Smooth muscle cell (in vitro differentiated cells): ENCODE measurements around the gene MYO18B. TPM values are rescaled to one million over a fixed set of nuclear protein-coding genes. Genes with fewer than 3 reads are reported as not detected.

Source experiments
- DNase-seq: peaks from one replicate; lab custom pipeline; 2025; ENCODE audit not compliant: unreplicated experiment; lab: John Stamatoyannopoulos, UW
- H2AFZ ChIP-seq: fragments of 200-600 bp; sonication (generic); 2 replicates; pipeline ENCODE4 v1.6.0; 2016; ENCODE audit warnings: antibody characterized with exemption, low read depth, mild to moderate bottlenecking
- H3F3A ChIP-seq: fragments of 200-600 bp; sonication (generic); 2 replicates; pipeline ENCODE4 v1.6.0; 2017; ENCODE audit warnings: antibody characterized with exemption, low read depth
- H3K27ac ChIP-seq: fragments of 200-600 bp; sonication (generic); 2 replicates; pipeline ENCODE4 v1.5.1; 2016; ENCODE audit warnings: low read depth, mild to moderate bottlenecking
- H3K27me3 ChIP-seq: fragments of 200-600 bp; sonication (generic); 2 replicates; pipeline ENCODE4 v1.6.1; 2016; ENCODE audit warnings: low read depth, mild to moderate bottlenecking
- H3K36me3 ChIP-seq: fragments of 200-600 bp; sonication (generic); 2 replicates; pipeline ENCODE4 v1.5.1; 2016; ENCODE audit warnings: low read depth
- H3K4me1 ChIP-seq: fragments of 200-600 bp; sonication (generic); 2 replicates; pipeline ENCODE4 v1.5.1; 2016; ENCODE audit warnings: low read depth
- H3K4me2 ChIP-seq: fragments of 200-600 bp; sonication (generic); 2 replicates; pipeline ENCODE4 v1.6.0; 2016; ENCODE audit warnings: mild to moderate bottlenecking
- H3K4me3 ChIP-seq: fragments of 200-600 bp; sonication (generic); 2 replicates; pipeline ENCODE4 v1.5.1; 2016; ENCODE audit warnings: mild to moderate bottlenecking
- H3K79me2 ChIP-seq: fragments of 200-600 bp; sonication (generic); 2 replicates; pipeline ENCODE4 v1.6.0; 2016; ENCODE audit warnings: low read depth, mild to moderate bottlenecking
- H3K9ac ChIP-seq: fragments of 200-600 bp; sonication (generic); 2 replicates; pipeline ENCODE4 v1.6.0; 2016; ENCODE audit warnings: low read depth
- H3K9me3 ChIP-seq: fragments of 200-600 bp; sonication (generic); replicated peaks from 2 replicates; pipeline ENCODE4 v1.5.1; 2016; ENCODE audit warnings: low read depth
- H4K20me1 ChIP-seq: fragments of 200-600 bp; sonication (generic); 2 replicates; pipeline ENCODE4 v1.6.0; 2016; ENCODE audit warnings: low read depth
- WGBS: methylation state at CpG from one replicate; pipeline ENCODE4 v1.1.7; 2016; ENCODE audit warnings: low lambda C conversion rate; 5-methylcytosine and 5-hydroxymethylcytosine counted together
- polyA plus RNA-seq: library from polyadenylated mRNA; unstranded; fragments of >200 nt; fragmentation: Nextera tagmentation; extraction: Ambion mirVana; gene quantifications from 2 replicates; pipeline ENCODE4 v1.2.1, GENCODE V29; 2016
- total RNA-seq: library from RNA; depleted of rRNA; stranded (reverse); fragments of >200 nt; gene quantifications from 2 replicates; pipeline ENCODE4 v1.2.3, GENCODE V29; 2014
- TF ChIP-seq, protein P1 (sequence below): fragments of 200-600 bp; sonication (generic); IDR thresholded peaks from 2 replicates; pipeline ENCODE4 v1.5.1; 2017; ENCODE audit warnings: borderline replicate concordance, mild to moderate bottlenecking, antibody characterized with exemption; ENCODE audit not compliant: insufficient read depth, poor library complexity, severe bottlenecking

The MYO18B gene
- total and polyA plus RNA-seq, 2 experiments from 2014 or later = 0.13 to 1.2 TPM

- H3K4me2 ChIP-seq = no peak overlapping the region
- 76% methylated on average over 5 of the region's 5 CpGs for WGBS
- no peak overlapping the region for H3K9ac ChIP-seq
Measured at GRCh38 chr22:25817092-25817943, 75.3 kb downstream of the MYO18B start.

DNA sequence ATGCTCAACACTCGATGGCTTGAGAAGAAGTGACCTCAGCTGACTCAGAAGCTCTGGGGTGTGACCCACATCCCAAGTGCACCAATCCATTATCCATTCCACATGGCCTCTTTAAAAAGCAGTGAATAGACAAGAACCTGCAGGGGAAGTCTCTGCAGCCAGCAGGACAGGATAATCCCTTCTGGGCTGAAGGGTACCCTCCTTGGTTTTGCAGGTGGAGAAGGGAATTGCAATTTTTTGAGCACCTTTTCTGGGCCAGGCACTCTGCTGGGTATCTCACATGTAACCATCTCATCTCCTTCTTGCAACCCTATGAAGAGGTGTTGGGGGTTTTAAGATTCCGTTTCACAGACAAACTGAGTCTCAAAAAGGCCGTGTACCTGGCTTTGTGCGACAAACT, 76.6 kb downstream of the MYO18B start:
- Histone ChIP-seq H3K4me3 (no peak overlapping the region), H3K79me2 (no peaks in the 10 kb centered on the region), H2AFZ (no peak overlapping the region), H3K4me1 (no peaks in the 10 kb centered on the region), H3K9ac (no peak overlapping the region), H3K27ac (no peak overlapping the region), H3K4me2 (no peak overlapping the region), H3K9me3 (no peaks in the 10 kb centered on the region), H4K20me1 (no peaks in the 10 kb centered on the region), H3K27me3 (peaks cover 37% of the 10 kb centered on the region), H3F3A (no peaks in the 10 kb centered on the region), H3K36me3 (no peaks in the 10 kb centered on the region)
- 80% methylated on average over 4 of the region's 4 CpGs for WGBS
- DNase-seq = no peak
- TF ChIP-seq, protein P1, sequence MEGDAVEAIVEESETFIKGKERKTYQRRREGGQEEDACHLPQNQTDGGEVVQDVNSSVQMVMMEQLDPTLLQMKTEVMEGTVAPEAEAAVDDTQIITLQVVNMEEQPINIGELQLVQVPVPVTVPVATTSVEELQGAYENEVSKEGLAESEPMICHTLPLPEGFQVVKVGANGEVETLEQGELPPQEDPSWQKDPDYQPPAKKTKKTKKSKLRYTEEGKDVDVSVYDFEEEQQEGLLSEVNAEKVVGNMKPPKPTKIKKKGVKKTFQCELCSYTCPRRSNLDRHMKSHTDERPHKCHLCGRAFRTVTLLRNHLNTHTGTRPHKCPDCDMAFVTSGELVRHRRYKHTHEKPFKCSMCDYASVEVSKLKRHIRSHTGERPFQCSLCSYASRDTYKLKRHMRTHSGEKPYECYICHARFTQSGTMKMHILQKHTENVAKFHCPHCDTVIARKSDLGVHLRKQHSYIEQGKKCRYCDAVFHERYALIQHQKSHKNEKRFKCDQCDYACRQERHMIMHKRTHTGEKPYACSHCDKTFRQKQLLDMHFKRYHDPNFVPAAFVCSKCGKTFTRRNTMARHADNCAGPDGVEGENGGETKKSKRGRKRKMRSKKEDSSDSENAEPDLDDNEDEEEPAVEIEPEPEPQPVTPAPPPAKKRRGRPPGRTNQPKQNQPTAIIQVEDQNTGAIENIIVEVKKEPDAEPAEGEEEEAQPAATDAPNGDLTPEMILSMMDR = no peak

More at GRCh38 chr22:25817092-25817943, 75.3 kb downstream of the MYO18B start:
- no peak for DNase-seq
- TF ChIP-seq, protein P1 = no peak
- Histone ChIP-seq H3K27me3 (peaks cover 37% of the 10 kb centered on the region), H3K36me3 (no peaks in the 10 kb centered on the region), H3K4me1 (no peaks in the 10 kb centered on the region), H2AFZ (no peak overlapping the region), H3F3A (no peaks in the 10 kb centered on the region), H3K79me2 (no peaks in the 10 kb centered on the region), H3K4me3 (no peak overlapping the region), H3K9me3 (no peaks in the 10 kb centered on the region), H3K27ac (no peak overlapping the region), H4K20me1 (no peaks in the 10 kb centered on the region)

GRCh38 chr22:25822344-25822743, 80.4 kb downstream of the MYO18B start:
- no peak overlapping the region for H3K4me2 ChIP-seq
- H3K4me3 ChIP-seq = no peak overlapping the region
- TF ChIP-seq, protein P1 = no peak
- H2AFZ ChIP-seq = no peak overlapping the region
- H3F3A ChIP-seq = no peaks in the 10 kb centered on the region
- no peaks in the 10 kb centered on the region for H3K9me3 ChIP-seq
- no peaks in the 10 kb centered on the region for H4K20me1 ChIP-seq
- WGBS = 92% methylated on average over 6 of the region's 6 CpGs
- no peak overlapping the region for H3K27ac ChIP-seq
- no peaks in the 10 kb centered on the region for H3K79me2 ChIP-seq
- no peak overlapping the region for H3K9ac ChIP-seq
- no peak for DNase-seq
- H3K27me3 ChIP-seq = peaks cover 17% of the 10 kb centered on the region
- no peaks in the 10 kb centered on the region for H3K4me1 ChIP-seq
- no peaks in the 10 kb centered on the region for H3K36me3 ChIP-seq
